DMS 273 treated with DMSO at 0.1 percent for 48 hours (cell line): Measurements from ENCODE around the gene NTF4.
"Not testable (repeated sequence)": the region's sequence is repeated elsewhere in the genome, so short reads cannot be mapped to it uniquely, and the experiment has no call there.

Experiments used
- DNase-seq: peaks from one replicate; lab custom pipeline; 2025; lab: John Stamatoyannopoulos, UW

NTF4 gene

DNA sequence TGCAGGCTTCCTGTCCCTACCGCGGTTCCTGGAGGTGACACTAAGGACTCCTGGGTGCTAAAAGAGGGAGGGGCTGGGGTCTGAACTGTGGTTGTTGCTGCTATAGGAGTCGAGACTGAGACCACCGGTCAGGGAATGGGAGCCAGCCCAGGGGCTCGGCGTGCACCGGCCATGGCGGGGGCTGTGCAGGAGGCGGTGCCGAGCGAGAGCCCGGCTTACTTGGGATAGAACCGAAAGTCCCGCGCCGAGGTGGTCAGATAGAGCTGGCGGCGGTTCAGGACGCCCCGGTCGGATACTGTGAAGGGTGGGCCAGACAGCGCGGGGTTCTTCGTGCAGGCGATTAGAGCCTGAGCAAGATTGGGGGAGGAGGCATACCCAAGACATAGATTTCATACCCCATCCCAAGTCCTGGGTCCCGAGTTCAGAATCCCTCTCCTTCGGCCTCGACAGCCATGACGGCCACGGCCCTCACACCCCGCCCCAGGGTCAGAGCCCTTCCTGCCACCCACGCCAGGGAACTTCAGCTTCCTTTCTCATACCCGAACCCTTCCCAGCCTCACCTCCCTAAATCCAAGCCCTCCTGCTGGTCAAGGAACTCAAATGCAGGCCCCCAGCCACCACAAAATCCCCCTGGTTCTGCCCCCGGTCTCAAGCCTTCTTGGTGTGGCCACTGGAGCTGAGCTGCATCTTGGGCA lies 7.6 kb downstream of the NTF4 start:
- not testable (repeated sequence) for DNase-seq

DNA sequence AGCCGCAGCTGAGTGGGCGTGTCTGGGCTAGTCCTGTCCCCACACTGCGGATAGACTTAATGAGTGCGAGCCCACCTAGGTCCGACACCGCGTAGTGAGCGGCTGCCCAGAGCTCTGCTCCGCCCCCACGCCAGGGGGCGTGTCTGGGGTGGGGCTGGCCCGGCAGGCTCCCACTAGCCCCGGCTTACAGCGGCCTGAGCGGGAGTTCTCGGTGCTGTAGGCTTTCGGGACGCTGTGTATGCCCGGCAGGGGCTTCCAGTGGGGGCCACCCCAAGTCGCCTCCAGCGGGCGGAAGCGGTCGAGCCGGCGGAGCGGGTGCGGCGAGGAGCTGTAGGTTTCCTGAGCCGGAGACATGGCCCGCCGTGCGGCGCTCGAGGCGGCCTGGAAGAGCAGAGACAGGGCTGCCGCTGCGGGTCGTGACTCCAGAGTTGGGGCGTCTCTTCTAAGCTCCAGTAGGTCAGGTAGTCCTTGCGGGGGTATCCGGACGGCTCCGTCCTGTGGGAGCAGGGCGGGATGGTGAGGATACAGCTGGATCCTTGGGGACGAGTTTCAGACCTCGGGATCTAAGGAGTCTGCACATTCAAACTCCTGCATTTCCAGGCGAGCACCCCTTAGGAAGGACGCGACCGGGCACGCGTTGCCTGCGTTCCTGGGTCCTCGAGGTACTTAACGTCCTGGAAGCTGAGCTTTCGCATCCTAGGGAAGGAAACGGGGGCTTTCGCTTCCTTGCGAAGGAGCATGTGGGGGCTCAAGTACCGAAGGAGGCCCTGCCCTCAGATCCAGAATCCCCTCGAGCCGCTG lies 8.3 kb downstream of the NTF4 start:
- DNase-seq, result no peak

DNA sequence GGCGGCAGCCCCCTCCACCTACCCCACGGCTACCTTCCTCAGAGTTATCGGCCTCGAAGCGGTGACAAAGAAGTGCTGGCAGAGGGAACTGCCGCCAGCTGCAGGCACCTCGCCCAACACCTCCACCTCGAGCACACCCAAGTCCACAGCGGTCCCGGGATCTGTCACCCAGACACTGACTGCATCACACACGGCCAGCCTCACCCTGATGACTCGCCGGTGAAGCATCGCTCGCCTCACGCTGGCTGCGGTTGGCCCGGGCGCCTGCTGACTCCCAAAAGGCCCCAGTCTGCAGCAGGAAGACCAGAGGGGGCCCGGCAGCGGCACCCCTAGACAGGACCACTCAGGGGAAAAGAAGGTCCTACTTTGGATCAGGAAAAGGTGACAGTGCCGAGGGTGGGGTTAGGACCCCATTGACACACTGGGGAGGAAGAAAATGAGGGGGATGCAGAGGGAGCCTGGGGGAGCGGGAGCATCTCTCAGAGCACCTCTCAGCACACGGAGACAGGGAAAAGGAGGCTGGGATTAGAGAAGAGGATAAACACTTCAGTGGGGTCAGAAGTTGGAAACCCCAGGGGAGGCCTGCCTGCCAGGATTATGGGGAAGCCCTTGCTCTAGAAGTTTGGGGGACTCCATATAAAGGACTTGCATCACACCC lies 14.1 kb downstream of the NTF4 start:
- not testable (repeated sequence) for DNase-seq

DNA sequence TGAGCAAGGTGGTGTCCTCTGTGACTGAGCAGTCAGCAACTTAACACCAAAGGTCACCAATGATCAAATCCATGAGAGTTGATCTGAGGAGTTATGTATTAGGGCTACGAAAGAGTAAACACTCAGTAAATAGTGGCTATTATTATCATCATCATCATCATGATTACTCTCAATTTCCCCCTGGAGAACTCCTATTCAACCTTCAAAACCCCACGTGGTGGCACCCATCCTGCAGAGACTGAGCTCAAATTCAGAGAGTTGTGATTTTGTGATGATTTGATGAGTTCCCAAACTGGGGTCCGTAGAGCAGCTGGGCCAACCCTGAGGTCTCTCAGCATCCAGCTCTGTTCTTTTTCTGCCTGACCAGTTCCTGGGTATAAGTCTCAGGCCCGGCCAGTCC lies 14.8 kb downstream of the NTF4 start:
- not testable (repeated sequence) for DNase-seq

DNA sequence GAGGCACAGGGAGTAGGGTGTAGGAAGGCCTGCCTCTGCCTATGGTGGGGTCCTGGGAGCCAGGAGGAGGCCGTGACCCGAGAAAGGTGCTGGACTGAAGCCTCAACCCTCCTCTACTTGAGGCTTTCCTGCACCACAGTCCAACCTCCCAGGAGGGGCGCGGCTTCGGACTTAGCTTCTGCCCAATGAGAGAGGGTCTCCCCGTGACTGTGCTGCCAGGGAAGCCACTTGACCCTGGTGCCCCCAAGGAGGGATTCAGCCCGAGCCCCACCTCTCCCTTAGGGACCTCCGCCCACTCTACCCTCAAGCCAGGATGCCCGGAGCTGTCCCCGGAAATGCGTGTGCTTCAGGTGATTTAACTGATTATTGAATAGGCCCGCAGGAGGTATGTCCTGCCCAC lies 15.6 kb downstream of the NTF4 start, which contains the start of gene CGB8:
Gene CGB8 (minus strand): TSS at position 101 of the 400 bp plus-strand sequence. CDS start 372 bp downstream, outside the sequence.
- not testable (repeated sequence) for DNase-seq

DNA sequence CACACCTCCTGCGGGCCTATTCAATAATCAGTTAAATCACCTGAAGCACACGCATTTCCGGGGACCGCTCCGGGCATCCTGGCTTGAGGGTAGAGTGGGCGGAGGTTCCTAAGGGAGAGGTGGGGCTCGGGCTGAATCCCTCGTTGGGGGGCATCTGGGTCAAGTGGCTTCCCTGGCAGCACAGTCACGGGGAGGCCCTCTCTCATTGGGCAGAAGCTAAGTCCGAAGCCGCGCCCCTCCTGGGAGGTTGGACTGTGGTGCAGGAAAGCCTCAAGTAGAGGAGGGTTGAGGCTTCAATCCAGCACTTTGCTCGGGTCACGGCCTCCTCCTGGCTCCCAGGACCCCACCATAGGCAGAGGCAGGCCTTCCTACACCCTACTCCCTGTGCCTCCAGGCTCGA lies 21.1 kb downstream of the NTF4 start, which contains the start of gene CGB5:
Gene CGB5 (plus strand): TSS at position 301 of the 400 bp plus-strand sequence. CDS start 362 bp downstream, outside the sequence.
- not testable (repeated sequence) for DNase-seq

DNA sequence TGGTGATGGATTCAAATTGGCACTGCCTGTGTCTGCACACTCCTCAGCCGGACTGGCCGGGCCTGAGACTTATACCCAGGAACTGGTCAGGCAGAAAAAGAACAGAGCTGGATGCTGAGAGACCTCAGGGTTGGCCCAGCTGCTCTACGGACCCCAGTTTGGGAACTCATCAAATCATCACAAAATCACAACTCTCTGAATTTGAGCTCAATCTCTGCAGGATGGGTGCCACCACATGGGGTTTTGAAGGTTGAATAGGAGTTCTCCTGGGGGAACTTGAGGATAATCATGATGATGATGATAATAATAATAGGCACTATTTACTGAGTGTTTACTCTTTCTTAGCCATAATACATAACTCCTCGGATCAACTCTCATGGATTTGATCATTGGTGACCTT lies 22.0 kb downstream of the NTF4 start:
- not testable (repeated sequence) for DNase-seq

DNA sequence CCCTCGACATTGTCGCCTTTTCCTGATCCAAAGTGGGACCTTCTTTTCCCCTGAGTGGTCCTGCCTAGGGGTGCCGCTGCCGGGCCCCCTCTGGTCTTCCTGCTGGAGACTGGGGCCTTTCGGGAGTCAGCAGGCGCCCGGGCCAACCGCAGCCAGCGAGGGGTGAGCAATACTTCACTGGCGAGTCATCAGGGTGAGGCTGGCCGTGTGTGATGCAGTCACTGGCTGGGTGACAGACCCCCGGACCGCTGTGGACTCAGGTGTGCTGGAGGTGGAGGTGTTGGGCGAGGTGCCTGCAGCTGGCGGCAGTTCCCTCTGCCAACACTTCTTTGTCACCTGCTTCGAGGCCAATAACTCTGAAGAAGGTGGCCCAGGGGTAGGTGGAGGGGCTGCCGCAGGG lies 22.4 kb downstream of the NTF4 start:
- DNase-seq, result no peak

DNA sequence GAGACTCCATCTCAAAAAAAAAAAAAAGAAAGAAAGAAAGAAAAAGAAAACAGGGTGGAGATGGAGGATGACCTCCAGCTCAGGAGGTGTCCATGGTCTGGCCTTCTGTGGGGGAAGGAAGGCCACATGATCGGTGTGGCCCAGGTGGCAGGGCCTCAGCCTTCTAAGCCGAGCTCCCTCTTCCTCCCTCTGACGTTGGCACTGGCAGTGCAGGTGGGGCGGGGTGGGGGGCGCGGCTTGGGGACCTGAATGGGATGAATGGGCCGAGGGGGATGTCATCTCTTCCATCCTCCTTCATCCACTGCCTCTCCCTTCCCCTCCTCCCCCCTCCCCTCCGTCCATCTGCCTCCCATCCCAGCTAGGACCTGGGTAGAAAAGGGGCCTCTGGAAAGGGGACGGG lies 24.9 kb downstream of the NTF4 start:
- DNase-seq, result not testable (repeated sequence)

DNA sequence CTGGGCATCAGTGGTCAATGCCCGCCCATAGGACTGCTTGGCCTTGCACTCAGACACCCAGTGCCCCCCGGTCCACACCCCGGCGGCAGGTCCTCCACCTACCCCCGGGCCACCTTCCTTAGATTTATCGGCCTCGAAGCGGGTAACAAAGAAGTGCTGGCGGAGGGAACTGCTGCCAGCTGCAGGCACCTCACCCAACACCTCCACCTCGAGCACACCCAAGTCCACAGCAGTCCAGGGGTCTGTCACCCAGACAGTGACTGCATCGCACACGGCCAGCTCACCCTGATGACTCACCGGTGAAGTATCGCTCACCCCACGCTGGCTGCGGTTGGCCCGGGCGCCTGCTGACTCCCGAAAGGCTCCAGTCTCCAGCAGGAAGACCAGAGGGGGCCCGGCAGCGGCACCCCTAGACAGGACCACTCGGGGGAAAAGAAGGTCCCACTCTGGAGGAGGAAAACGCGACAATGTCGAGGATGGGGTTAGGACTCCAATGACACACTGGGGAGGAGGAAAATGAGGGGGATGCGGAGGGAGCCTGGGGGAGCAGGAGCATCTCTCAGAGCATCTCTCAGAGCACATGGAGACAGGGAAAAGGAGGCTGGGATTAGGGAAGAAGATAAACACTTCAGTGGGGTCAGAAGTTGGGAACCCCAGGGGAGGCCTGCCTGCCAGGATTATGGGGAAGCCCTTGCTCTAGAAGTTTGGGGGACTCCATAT lies 25.9 kb downstream of the NTF4 start:
- not testable (repeated sequence) for DNase-seq

DNA sequence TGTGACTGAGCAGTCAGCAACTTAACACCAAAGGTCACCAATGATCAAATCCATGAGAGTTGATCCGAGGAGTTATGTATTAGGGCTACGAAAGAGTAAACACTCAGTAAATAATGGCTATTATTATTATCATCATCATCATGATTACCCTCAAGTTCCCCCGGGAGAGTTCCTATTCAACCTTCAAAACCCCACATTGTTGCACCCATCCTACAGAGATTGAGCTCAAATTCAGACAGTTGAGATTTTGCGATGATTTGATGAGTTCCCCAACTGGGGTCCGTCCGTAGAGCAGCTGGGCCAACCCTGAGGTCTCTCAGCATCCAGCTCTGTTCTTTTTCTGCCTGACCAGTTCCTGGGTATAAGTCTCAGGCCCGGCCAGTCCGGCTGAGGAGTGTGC lies 26.5 kb downstream of the NTF4 start:
- DNase-seq, result not testable (repeated sequence)

DNA sequence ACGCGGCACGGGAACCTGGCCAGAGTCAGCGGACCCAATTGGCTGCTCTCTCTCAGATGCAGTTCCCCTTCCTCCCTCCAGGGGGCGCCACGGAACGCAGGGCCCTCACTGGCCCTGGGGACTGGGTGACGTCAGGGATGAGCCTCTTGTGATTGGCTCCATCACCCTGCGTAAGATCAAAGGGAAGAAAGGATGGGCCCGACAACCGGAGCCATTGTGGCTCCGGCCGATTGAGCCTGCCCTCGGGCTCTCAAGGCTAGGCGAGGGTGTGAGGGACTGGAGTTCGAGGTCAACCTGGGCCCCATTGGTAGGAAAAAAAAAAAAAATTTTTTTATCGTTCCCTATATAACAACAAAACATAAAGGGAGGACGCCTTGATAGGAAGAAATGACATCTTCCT lies 27.8 kb downstream of the NTF4 start, which contains the start of gene CGB1:
Gene CGB1 (minus strand): TSS at position 81 of the 400 bp plus-strand sequence. CDS start 184 bp downstream, outside the sequence.
- DNase-seq, result not testable (repeated sequence)

DNA sequence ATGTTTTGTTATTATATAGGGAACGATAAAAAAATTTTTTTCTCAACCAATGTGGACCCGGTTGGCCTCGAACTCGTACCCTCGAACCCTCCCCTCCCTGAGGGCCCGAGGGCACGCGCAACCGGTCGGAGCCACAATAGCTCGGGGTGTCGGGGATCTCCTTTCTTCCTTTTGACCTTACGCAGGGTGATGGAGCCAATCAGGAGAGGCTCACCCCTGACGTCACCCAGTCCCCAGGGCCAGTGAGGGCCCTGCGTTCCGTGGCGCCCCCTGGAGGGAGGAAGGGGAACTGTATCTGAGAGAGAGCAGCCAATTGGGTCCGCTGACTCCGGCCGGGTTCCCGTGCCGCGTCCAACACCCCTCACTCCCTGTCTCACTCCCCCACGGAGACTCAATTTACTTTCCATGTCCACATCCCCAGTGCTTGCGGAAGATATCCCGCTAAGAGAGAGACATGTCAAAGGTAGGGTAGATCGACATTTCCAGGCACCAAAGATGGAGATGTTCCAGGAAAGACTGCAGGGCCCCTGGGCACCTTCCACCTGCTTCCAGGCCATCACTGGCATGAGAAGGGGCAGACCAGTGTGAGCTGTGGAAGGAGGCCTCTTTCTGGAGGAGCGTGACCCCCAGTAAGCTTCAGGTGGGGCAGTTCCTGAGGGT lies 32.8 kb downstream of the NTF4 start, which contains the start of gene CGB2:
Gene CGB2 (plus strand): TSS at position 249 of the 660 bp plus-strand sequence. CDS start 206 bp downstream, at position 455.
- peak; percentile 9 for DNase-seq

DNA sequence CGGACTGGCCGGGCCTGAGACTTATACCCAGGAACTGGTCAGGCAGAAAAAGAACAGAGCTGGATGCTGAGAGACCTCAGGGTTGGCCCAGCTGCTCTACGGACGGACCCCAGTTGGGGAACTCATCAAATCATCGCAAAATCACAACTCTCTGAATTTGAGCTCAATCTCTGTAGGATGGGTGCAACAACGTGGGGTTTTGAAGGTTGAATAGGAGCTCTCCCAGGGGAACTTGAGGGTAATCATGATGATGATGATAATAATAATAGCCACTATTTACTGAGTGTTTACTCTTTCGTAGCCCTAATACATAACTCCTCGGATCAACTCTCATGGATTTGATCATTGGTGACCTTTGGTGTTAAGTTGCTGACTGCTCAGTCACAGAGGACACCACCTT lies 34.3 kb downstream of the NTF4 start:
- not testable (repeated sequence) for DNase-seq

DNA sequence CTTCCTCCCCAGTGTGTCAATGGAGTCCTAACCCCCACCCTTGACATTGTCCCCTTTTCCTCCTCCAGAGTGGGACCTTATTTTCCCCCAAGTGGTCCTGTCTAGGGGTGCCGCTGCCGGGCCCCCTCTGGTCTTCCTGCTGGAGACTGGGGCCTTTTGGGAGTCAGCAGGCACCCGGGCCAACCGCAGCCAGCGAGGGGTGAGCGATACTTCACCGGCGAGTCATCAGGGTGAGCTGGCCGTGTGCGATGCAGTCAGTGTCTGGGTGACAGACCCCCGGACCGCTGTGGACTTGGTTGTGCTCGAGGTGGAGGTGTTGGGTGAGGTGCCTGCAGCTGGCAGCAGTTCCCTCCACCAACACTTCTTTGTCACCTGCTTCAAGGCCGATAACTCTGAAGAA lies 34.9 kb downstream of the NTF4 start:
- DNase-seq, result not testable (repeated sequence)

DNA sequence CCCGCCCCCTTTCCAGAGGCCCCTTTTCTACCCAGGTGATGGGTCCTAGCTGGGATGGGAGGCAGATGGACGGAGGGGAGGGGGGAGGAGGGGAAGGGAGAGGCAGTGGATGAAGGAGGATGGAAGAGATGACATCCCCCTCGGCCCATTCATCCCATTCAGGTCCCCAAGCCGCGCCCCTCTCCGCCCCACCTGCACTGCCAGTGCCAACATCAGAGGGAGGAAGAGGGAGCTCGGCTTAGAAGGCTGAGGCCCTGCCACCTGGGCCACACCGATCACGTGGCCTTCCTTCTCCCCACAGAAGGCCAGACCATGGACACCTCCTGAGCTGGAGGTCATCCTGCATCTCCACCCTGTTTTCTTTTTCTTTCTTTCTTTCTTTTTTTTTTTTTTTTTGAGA lies 35.9 kb downstream of the NTF4 start:
- not testable (repeated sequence) for DNase-seq

DNA sequence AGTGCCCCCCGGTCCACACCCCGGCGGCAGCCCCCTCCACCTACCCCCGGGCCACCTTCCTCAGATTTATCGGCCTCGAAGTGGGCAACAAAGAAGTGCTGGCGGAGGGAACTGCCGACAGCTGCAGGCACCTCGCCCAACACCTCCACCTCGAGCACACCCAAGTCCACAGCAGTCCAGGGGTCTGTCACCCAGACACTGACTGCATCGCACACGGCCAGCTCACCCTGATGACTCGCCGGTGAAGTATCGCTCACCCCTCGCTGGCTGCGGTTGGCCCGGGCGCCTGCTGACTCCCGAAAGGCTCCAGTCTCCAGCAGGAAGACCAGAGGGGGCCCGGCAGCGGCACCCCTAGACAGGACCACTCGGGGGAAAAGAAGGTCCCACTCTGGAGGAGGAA lies 39.0 kb downstream of the NTF4 start:
- DNase-seq, result not testable (repeated sequence)

DNA sequence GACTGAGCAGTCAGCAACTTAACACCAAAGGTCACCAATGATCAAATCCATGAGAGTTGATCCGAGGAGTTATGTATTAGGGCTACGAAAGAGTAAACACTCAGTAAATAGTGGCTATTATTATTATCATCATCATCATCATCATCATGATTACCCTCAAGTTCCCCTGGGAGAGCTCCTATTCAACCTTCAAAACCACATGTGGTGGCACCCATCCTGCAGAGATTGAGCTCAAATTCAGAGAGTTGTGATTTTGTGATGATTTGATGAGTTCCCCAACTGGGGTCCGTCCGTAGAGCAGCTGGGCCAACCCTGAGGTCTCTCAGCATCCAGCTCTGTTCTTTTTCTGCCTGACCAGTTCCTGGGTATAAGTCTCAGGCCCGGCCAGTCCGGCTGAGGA lies 39.5 kb downstream of the NTF4 start:
- DNase-seq, result not testable (repeated sequence)

DNA sequence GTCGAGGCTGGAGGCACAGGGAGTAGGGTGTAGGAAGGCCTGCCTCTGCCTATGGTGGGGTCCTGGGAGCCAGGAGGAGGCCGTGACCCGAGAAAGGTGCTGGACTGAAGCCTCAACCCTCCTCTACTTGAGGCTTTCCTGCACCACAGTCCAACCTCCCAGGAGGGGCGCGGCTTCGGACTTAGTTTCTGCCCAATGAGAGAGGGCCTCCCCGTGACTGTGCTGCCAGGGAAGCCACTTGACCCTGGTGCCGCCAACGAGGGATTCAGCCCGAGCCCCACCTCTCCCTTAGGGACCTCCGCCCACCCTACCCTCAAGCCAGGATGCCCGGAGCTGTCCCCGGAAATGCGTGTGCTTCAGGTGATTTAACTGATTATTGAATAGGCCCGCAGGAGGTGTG lies 40.4 kb downstream of the NTF4 start, which contains the start of gene CGB3:
Gene CGB3 (minus strand): TSS at position 101 of the 400 bp plus-strand sequence. CDS start 362 bp downstream, outside the sequence.
- not testable (repeated sequence) for DNase-seq

DNA sequence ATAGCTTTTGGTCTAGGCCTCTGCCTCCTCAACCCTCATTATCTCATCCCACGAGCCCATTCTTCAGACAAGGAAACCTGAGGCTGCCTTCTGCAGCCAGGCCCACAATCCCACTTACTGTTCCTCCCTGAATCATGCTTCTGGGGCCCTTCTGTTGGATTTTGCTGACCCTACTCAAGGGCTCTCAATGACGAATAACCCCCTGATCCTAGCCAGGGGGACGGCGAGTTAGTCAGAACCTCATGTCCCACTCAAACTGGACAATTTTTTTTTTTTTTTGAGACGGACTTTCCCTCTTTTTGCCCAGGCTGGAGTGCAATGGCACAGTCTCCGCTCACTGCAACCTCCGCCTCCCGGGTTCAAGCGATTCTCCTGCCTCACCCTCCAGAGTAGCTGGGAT lies 42.5 kb downstream of the NTF4 start:
- no peak for DNase-seq
